Activated CD4-positive, alpha-beta T cell treated with anti-CD3 and anti-CD28 coated beads for 4 hours (primary cell): ENCODE data around the gene ABAT.
"Not testable (repeated sequence)": the region's sequence is repeated elsewhere in the genome, so short reads cannot be mapped to it uniquely, and the experiment has no call there.

Source experiments
- DNase-seq, 2 donors: peaks; one replicate each; pipeline ENCODE4 v3.0.0-alpha.2; 2020

ABAT gene

GRCh38 chr16:8718851-8719680 lies 44.6 kb downstream of the ABAT start:
- DNase-seq = no peak

- no peak for DNase-seq
Observed at GRCh38 chr16:8720080-8720966, 45.9 kb downstream of the ABAT start.

GRCh38 chr16:8720967-8721308 lies 46.5 kb downstream of the ABAT start:
- no peak for DNase-seq

GRCh38 chr16:8721336-8722024 lies 47.1 kb downstream of the ABAT start:
- DNase-seq = no peak

GRCh38 chr16:8722025-8722348 lies 47.6 kb downstream of the ABAT start:
- DNase-seq = no peak

- DNase-seq = no peak
Observed at GRCh38 chr16:8725513-8726178, 51.2 kb downstream of the ABAT start.

- DNase-seq = no peak
Observed at GRCh38 chr16:8727131-8727806, 52.9 kb downstream of the ABAT start.

GRCh38 chr16:8727857-8728618 lies 53.6 kb downstream of the ABAT start:
- no peak for DNase-seq

GRCh38 chr16:8729779-8730334 lies 55.4 kb downstream of the ABAT start:
- DNase-seq = no peak

GRCh38 chr16:8730335-8730915 lies 56.0 kb downstream of the ABAT start:
- DNase-seq = no peak

- DNase-seq = no peak
Observed at GRCh38 chr16:8733849-8734540, 59.6 kb downstream of the ABAT start.

- DNase-seq = no peak
Observed at GRCh38 chr16:8735574-8735973, 61.2 kb downstream of the ABAT start.

- no peak for DNase-seq
Observed at GRCh38 chr16:8736123-8736668, 61.8 kb downstream of the ABAT start.

- DNase-seq = no peak
Observed at GRCh38 chr16:8739151-8739550, 64.7 kb downstream of the ABAT start.

GRCh38 chr16:8739989-8740704 lies 65.7 kb downstream of the ABAT start:
- DNase-seq = no peak

- DNase-seq = no peak
Observed at GRCh38 chr16:8740775-8741355, 66.4 kb downstream of the ABAT start.

- DNase-seq = no peak
Observed at GRCh38 chr16:8741636-8742035, 67.2 kb downstream of the ABAT start.

- no peak for DNase-seq
Observed at GRCh38 chr16:8742068-8742467, 67.7 kb downstream of the ABAT start.

GRCh38 chr16:8748944-8749343 lies 74.5 kb downstream of the ABAT start:
- not testable (repeated sequence) for DNase-seq
